CD8-positive, alpha-beta memory T cell (primary cell): ENCODE results near the gene PPTC7. TPM values are rescaled to one million over a fixed set of nuclear protein-coding genes. Genes with fewer than 3 reads are reported as not detected.
"Not testable (repeated sequence)": the region's sequence is repeated elsewhere in the genome, so short reads cannot be mapped to it uniquely, and the experiment has no call there.

Source experiments
- CTCF ChIA-PET: fragments of 350-600 bp; sonication (Branson Sonifier 250); formaldehyde crosslinking; loops from one replicate; lab custom pipeline; 2021; ENCODE audit warnings: antibody characterized with exemption; lab: Charles Lee
- POLR2A ChIA-PET: fragments of 350-600 bp; sonication (Branson Sonifier 250); formaldehyde crosslinking; loops from one replicate; lab custom pipeline; 2021; ENCODE audit warnings: antibody characterized with exemption; lab: Charles Lee
- DNase-seq, 5 donors: peaks; one replicate each; pipeline versions ENCODE4 v3.0.0 to v3.0.0-alpha.2; 2020 to 2022; ENCODE audit warnings: mixed read lengths in 1 of 5
- H3K27ac ChIP-seq: one replicate; pipeline ENCODE4 v1.7.0; 2013; ENCODE audit warnings: low read depth, mild to moderate bottlenecking, low read length, moderate library complexity
- H3K27me3 ChIP-seq: 2 replicates; pipeline ENCODE4 v1.7.0; 2013; ENCODE audit warnings: low read length, mild to moderate bottlenecking; ENCODE audit not compliant: insufficient read depth, poor library complexity, severe bottlenecking
- H3K36me3 ChIP-seq: 2 replicates; pipeline ENCODE4 v1.7.0; 2013; ENCODE audit warnings: mild to moderate bottlenecking, low read length, moderate library complexity; ENCODE audit not compliant: insufficient read depth
- H3K4me1 ChIP-seq: 2 replicates; pipeline ENCODE4 v1.7.0; 2013; ENCODE audit warnings: mild to moderate bottlenecking, low read length, moderate library complexity; ENCODE audit not compliant: insufficient read depth
- H3K4me3 ChIP-seq: 2 replicates; pipeline ENCODE4 v1.7.0; 2013; ENCODE audit warnings: mild to moderate bottlenecking, low read length
- H3K9me3 ChIP-seq: 2 replicates; pipeline ENCODE4 v1.7.0; 2013; ENCODE audit warnings: mild to moderate bottlenecking, low read length
- H3K27ac Mint-ChIP-seq, 8 donors: one replicate each; pipeline ENCODE4 v1.8.0; 2020 to 2021; ENCODE audit warnings: mixed read lengths in 8 of 8, mild to moderate bottlenecking in 6 of 8, inconsistent platforms in 3 of 8, moderate library complexity in 3 of 8
- H3K27me3 Mint-ChIP-seq, 2 donors: one replicate each; pipeline ENCODE4 v1.8.0; 2020 to 2021; ENCODE audit warnings: mixed read lengths in 2 of 2, mild to moderate bottlenecking in 1 of 2, moderate library complexity in 1 of 2
- H3K36me3 Mint-ChIP-seq, 3 donors: one replicate each; pipeline ENCODE4 v1.8.0; 2020 to 2021; ENCODE audit warnings: mixed read lengths in 3 of 3, inconsistent platforms in 1 of 3, mild to moderate bottlenecking in 1 of 3
- H3K4me1 Mint-ChIP-seq, 3 donors: one replicate each; pipeline ENCODE4 v1.8.0; 2020 to 2021; ENCODE audit warnings: mixed read lengths in 3 of 3, inconsistent platforms in 1 of 3, mild to moderate bottlenecking in 1 of 3
- H3K4me3 Mint-ChIP-seq, 7 donors: one replicate each; pipeline ENCODE4 v1.8.0; 2020 to 2021; ENCODE audit warnings: mixed read lengths in 7 of 7, mild to moderate bottlenecking in 6 of 7, moderate library complexity in 4 of 7, inconsistent platforms in 2 of 7
- H3K9me3 Mint-ChIP-seq, 5 donors: one replicate each; pipeline ENCODE4 v1.8.0; 2020 to 2022; ENCODE audit warnings: mixed read lengths in 5 of 5, mild to moderate bottlenecking in 3 of 5, moderate library complexity in 2 of 5, inconsistent platforms in 1 of 5
- polyA plus RNA-seq: library from polyadenylated mRNA; unstranded; fragments of 300-500 nt; fragmentation: Illumina TruSeq; gene quantifications from one replicate; pipeline ENCODE4 v1.2.3, GENCODE V29; 2021
- total RNA-seq, 2 experiments: library from RNA; stranded (reverse); gene quantifications; one replicate each; pipeline ENCODE4 v1.2.3, GENCODE V29; 2021

The PPTC7 gene
- total and polyA plus RNA-seq, 3 experiments from 2014 or later = 11.7 to 52.0 (median 52.0) TPM

GRCh38 chr12:110613771-110614684, 30.9 kb upstream of the PPTC7 start, which contains the start of gene TCTN1:
Gene TCTN1 (plus strand): TSS chr12:110614129. CDS start chr12:110614183, 54 bp downstream.
- peaks cover 10% of the 10 kb centered on the region for H3K4me1 ChIP-seq

GRCh38 chr12:110613071-110613770, 30.1 kb upstream of the PPTC7 start:
- CTCF ChIA-PET = interaction anchor here (0.5 to 4.0 kb wide), 7 partner anchors 11 to 982 kb away, joined by 3 to 45 read pairs (median 3); partner anchors contain the start of gene ARPC3

More at GRCh38 chr12:110613771-110614684, 30.9 kb upstream of the PPTC7 start, which contains the start of gene TCTN1:
- Histone ChIP-seq H3K27ac (peak within 1 kb of the TSS; percentile 83), H3K36me3 (no peaks in the 10 kb centered on the region), H3K27me3 (no peaks in the 10 kb centered on the region), H3K4me3 (peak within 1 kb of the TSS; percentile 66), H3K9me3 (no peaks in the 10 kb centered on the region)
- Mint-ChIP-seq H3K4me3 (peak within 1 kb of the TSS; percentile 86 to 96 (median 89)), H3K27me3 (no peaks in the 10 kb centered on the region), H3K27ac (peak within 1 kb of the TSS; percentile 59 to 98 (median 86)), H3K36me3 (no peaks in the 10 kb centered on the region), H3K4me1 (peaks cover 3 to 11% (median 9%) of the 10 kb centered on the region in 3 donors), H3K9me3 (no peaks in the 10 kb centered on the region)
- peak; percentile 92 to 97 (median 94) for DNase-seq
- CTCF ChIA-PET = interaction anchor here (0.5 to 4.0 kb wide), 7 partner anchors 11 to 981 kb away, joined by 3 to 45 read pairs (median 3); partner anchors contain the start of gene ARPC3
- POLR2A ChIA-PET = interaction anchor here (0.5 to 1.3 kb wide), 7 partner anchors 8 to 164 kb away, joined by 3 to 8 read pairs (median 3); partner anchors contain the start of genes ARPC3 and FAM216A

GRCh38 chr12:110606253-110606611, 23.1 kb upstream of the PPTC7 start:
- ChIA-PET CTCF (interaction anchor here (0.7 to 2.4 kb wide), 6 partner anchors 25 to 506 kb away, joined by 3 to 18 read pairs (median 6); partner anchors contain the start of genes ARPC3, FAM216A and GPN3), POLR2A (interaction anchor here (0.6 to 0.8 kb wide), 5 partner anchors 8 to 765 kb away, joined by 3 to 7 read pairs (median 4); partner anchors contain the start of gene ARPC3)
- H3K9me3 Mint-ChIP-seq = no peaks in the 10 kb centered on the region
- no peak overlapping the region for H3K27ac ChIP-seq
- peaks cover 0 to 2% (median 0%) of the 10 kb centered on the region in 3 donors for H3K36me3 Mint-ChIP-seq
- H3K4me1 Mint-ChIP-seq = peaks cover 6 to 9% (median 6%) of the 10 kb centered on the region in 3 donors
- H3K27ac Mint-ChIP-seq = peak overlapping the region in 4 of 8 donors; percentile 67 to 90 (median 87)
- no peaks in the 10 kb centered on the region for H3K27me3 Mint-ChIP-seq
- H3K36me3 ChIP-seq = no peaks in the 10 kb centered on the region
- no peak for DNase-seq
- peak overlapping the region; percentile 55 for H3K4me3 ChIP-seq
- peak overlapping the region; percentile 77 to 93 (median 86) for H3K4me3 Mint-ChIP-seq
- peaks cover 4% of the 10 kb centered on the region for H3K4me1 ChIP-seq
- H3K27me3 ChIP-seq = no peaks in the 10 kb centered on the region
- no peaks in the 10 kb centered on the region for H3K9me3 ChIP-seq

More at GRCh38 chr12:110613071-110613770, 30.1 kb upstream of the PPTC7 start:
- POLR2A ChIA-PET = interaction anchor here (0.5 to 1.3 kb wide), 6 partner anchors 10 to 163 kb away, joined by 3 to 8 read pairs (median 4); partner anchors contain the start of genes ARPC3 and FAM216A
- no peak for DNase-seq
- H3K9me3 Mint-ChIP-seq = no peaks in the 10 kb centered on the region
- Histone ChIP-seq H3K36me3 (no peaks in the 10 kb centered on the region), H3K4me1 (peaks cover 10% of the 10 kb centered on the region), H3K9me3 (no peaks in the 10 kb centered on the region), H3K4me3 (peak overlapping the region; percentile 66), H3K27me3 (no peaks in the 10 kb centered on the region), H3K27ac (peak overlapping the region; percentile 83)
- H3K4me1 Mint-ChIP-seq = peaks cover 3 to 11% (median 9%) of the 10 kb centered on the region in 3 donors
- no peaks in the 10 kb centered on the region for H3K36me3 Mint-ChIP-seq
- peak overlapping the region; percentile 86 to 96 (median 89) for H3K4me3 Mint-ChIP-seq
- H3K27ac Mint-ChIP-seq = peak overlapping the region in 7 of 8 donors; percentile 80 to 98 (median 86)
- H3K27me3 Mint-ChIP-seq = no peaks in the 10 kb centered on the region

GRCh38 chr12:110602085-110602814, 19.1 kb upstream of the PPTC7 start:
- not testable (repeated sequence) for H3K27me3 ChIP-seq, H3K4me3 Mint-ChIP-seq, H3K4me1 ChIP-seq, H3K36me3 ChIP-seq, H3K27me3 Mint-ChIP-seq, H3K9me3 ChIP-seq, H3K9me3 Mint-ChIP-seq, H3K36me3 Mint-ChIP-seq, H3K4me3 ChIP-seq, H3K27ac ChIP-seq
- peaks cover 5 to 15% (median 6%) of the 10 kb centered on the region in 3 donors for H3K4me1 Mint-ChIP-seq
- ChIA-PET CTCF (interaction anchor here (0.7 to 14.5 kb wide), 44 partner anchors 10 to 503 kb away, joined by 3 to 154 read pairs (median 5); partner anchors contain the start of genes ARPC3, ATP2A2, FAM216A and GPN3), POLR2A (interaction anchor here (0.5 to 3.6 kb wide), 4 partner anchors 102 to 152 kb away, joined by 3 to 27 read pairs (median 4); partner anchors contain the start of genes ARPC3 and GPN3)
- H3K27ac Mint-ChIP-seq = peak overlapping the region in 3 of 8 donors; percentile 13 to 73 (median 52)
- DNase-seq = peak; percentile 9 to 66 (median 52)

GRCh38 chr12:110600254-110600653, 17.1 kb upstream of the PPTC7 start:
- Histone ChIP-seq H3K27me3 (no peaks in the 10 kb centered on the region), H3K4me1 (no peaks in the 10 kb centered on the region), H3K27ac (no peak overlapping the region), H3K9me3 (no peaks in the 10 kb centered on the region), H3K36me3 (no peaks in the 10 kb centered on the region), H3K4me3 (no peak overlapping the region)
- CTCF ChIA-PET = interaction anchor here (0.7 to 14.5 kb wide), 34 partner anchors 10 to 511 kb away, joined by 3 to 154 read pairs (median 4); partner anchors contain the start of genes ARPC3, FAM216A, GPN3 and TCTN1
- Mint-ChIP-seq H3K9me3 (no peaks in the 10 kb centered on the region), H3K4me1 (peaks cover 2 to 6% (median 5%) of the 10 kb centered on the region in 3 donors), H3K27ac (peak overlapping the region in 1 of 8 donors; percentile 1), H3K27me3 (no peaks in the 10 kb centered on the region), H3K4me3 (no peak overlapping the region), H3K36me3 (no peaks in the 10 kb centered on the region)
- POLR2A ChIA-PET = interaction anchor here (0.6 to 3.6 kb wide), 5 partner anchors 15 to 150 kb away, joined by 3 to 27 read pairs (median 4); partner anchors contain the start of genes ARPC3 and GPN3
- peak in 2 of 5 donors; percentile 33 to 51 for DNase-seq

- DNase-seq = no peak
- Histone ChIP-seq H3K9me3 (no peaks in the 10 kb centered on the region), H3K4me3 (no peak overlapping the region), H3K27me3 (no peaks in the 10 kb centered on the region), H3K27ac (no peak overlapping the region), H3K4me1 (no peaks in the 10 kb centered on the region), H3K36me3 (no peaks in the 10 kb centered on the region)
- Mint-ChIP-seq H3K27me3 (no peaks in the 10 kb centered on the region), H3K27ac (peak overlapping the region in 1 of 8 donors; percentile 33), H3K4me1 (peaks cover 0 to 6% (median 5%) of the 10 kb centered on the region in 3 donors), H3K4me3 (no peak overlapping the region), H3K36me3 (no peaks in the 10 kb centered on the region), H3K9me3 (no peaks in the 10 kb centered on the region)
- POLR2A ChIA-PET = interaction anchor here (0.6 kb wide), 2 partner anchors 103 to 112 kb away, joined by 4 to 8 read pairs; no protein-coding TSS in a partner anchor
- CTCF ChIA-PET = interaction anchor here (0.9 to 14.5 kb wide), 15 partner anchors 12 to 168 kb away, joined by 3 to 154 read pairs (median 9); partner anchors contain the start of genes ARPC3, FAM216A and GPN3
Observed at GRCh38 chr12:110599334-110599733, 16.2 kb upstream of the PPTC7 start.
